ENCODE measurements around the gene SPEM3.

SPEM3 gene

GRCh38 chr17:7459961-7460545 lies 31.4 kb downstream of the SPEM3 start:
- no peak overlapping the region for H3K27ac ChIP-seq (ENCODE audit: low read length)
- H3K4me3 ChIP-seq (ENCODE audit: low read depth in 1 of 2, low read length in 2 of 2): no peak overlapping the region
- no peaks in the 10 kb centered on the region for H3K9me3 ChIP-seq (ENCODE audit: control insufficient read depth in 1 of 2, low read length in 2 of 2)
- no peaks in the 10 kb centered on the region for H3K27me3 ChIP-seq (ENCODE audit: low read depth, low read length)
- H3K4me1 ChIP-seq (ENCODE audit: control insufficient read depth in 1 of 2, insufficient read depth in 2 of 2, low read length in 2 of 2): peaks cover 0 to 8% of the 10 kb centered on the region in 2 donors
- H3K36me3 ChIP-seq (ENCODE audit: control insufficient read depth in 1 of 2, insufficient read depth in 2 of 2, low read length in 2 of 2): peaks cover 5 to 24% of the 10 kb centered on the region in 2 donors

- no peak overlapping the region for H3K27ac ChIP-seq (ENCODE audit: low read length)
- H3K27me3 ChIP-seq (ENCODE audit: low read depth, low read length): no peaks in the 10 kb centered on the region
- no peak overlapping the region for H3K4me3 ChIP-seq (ENCODE audit: low read depth in 1 of 2, low read length in 2 of 2)
- H3K4me1 ChIP-seq (ENCODE audit: control insufficient read depth in 1 of 2, insufficient read depth in 2 of 2, low read length in 2 of 2): peaks cover 0 to 11% of the 10 kb centered on the region in 2 donors
- peaks cover 5 to 31% of the 10 kb centered on the region in 2 donors for H3K36me3 ChIP-seq (ENCODE audit: control insufficient read depth in 1 of 2, insufficient read depth in 2 of 2, low read length in 2 of 2)
- H3K9me3 ChIP-seq (ENCODE audit: control insufficient read depth in 1 of 2, low read length in 2 of 2): no peaks in the 10 kb centered on the region
These were observed 32.4 kb downstream of the SPEM3 start for GRCh38 chr17:7460850-7461660.

GRCh38 chr17:7462474-7463371 lies 34.1 kb downstream of the SPEM3 start:
- no peaks in the 10 kb centered on the region for H3K27me3 ChIP-seq (ENCODE audit: low read depth, low read length)
- peaks cover 5 to 39% of the 10 kb centered on the region in 2 donors for H3K36me3 ChIP-seq (ENCODE audit: control insufficient read depth in 1 of 2, insufficient read depth in 2 of 2, low read length in 2 of 2)
- H3K4me3 ChIP-seq (ENCODE audit: low read depth in 1 of 2, low read length in 2 of 2): no peak overlapping the region
- no peak overlapping the region for H3K27ac ChIP-seq (ENCODE audit: low read length)
- H3K4me1 ChIP-seq (ENCODE audit: control insufficient read depth in 1 of 2, insufficient read depth in 2 of 2, low read length in 2 of 2): peaks cover 6 to 15% of the 10 kb centered on the region in 2 donors
- no peaks in the 10 kb centered on the region for H3K9me3 ChIP-seq (ENCODE audit: control insufficient read depth in 1 of 2, low read length in 2 of 2)

GRCh38 chr17:7463372-7463846 lies 34.8 kb downstream of the SPEM3 start:
- no peaks in the 10 kb centered on the region for H3K9me3 ChIP-seq (ENCODE audit: control insufficient read depth in 1 of 2, low read length in 2 of 2)
- H3K36me3 ChIP-seq (ENCODE audit: control insufficient read depth in 1 of 2, insufficient read depth in 2 of 2, low read length in 2 of 2): peaks cover 5 to 39% of the 10 kb centered on the region in 2 donors
- no peaks in the 10 kb centered on the region for H3K27me3 ChIP-seq (ENCODE audit: low read depth, low read length)
- H3K27ac ChIP-seq (ENCODE audit: low read length): no peak overlapping the region
- no peak overlapping the region for H3K4me3 ChIP-seq (ENCODE audit: low read depth in 1 of 2, low read length in 2 of 2)
- H3K4me1 ChIP-seq (ENCODE audit: control insufficient read depth in 1 of 2, insufficient read depth in 2 of 2, low read length in 2 of 2): peaks cover 6 to 17% of the 10 kb centered on the region in 2 donors

- no peak overlapping the region for H3K4me3 ChIP-seq (ENCODE audit: low read depth in 1 of 2, low read length in 2 of 2)
These were observed 35.4 kb downstream of the SPEM3 start for GRCh38 chr17:7464081-7464480.

GRCh38 chr17:7465597-7466275 lies 37.1 kb downstream of the SPEM3 start:
- H3K27me3 ChIP-seq (ENCODE audit: low read depth, low read length): no peaks in the 10 kb centered on the region

More at GRCh38 chr17:7464081-7464480, 35.4 kb downstream of the SPEM3 start:
- no peaks in the 10 kb centered on the region for H3K27me3 ChIP-seq (ENCODE audit: low read depth, low read length)
- peaks cover 6 to 23% of the 10 kb centered on the region in 2 donors for H3K4me1 ChIP-seq (ENCODE audit: control insufficient read depth in 1 of 2, insufficient read depth in 2 of 2, low read length in 2 of 2)
- no peaks in the 10 kb centered on the region for H3K9me3 ChIP-seq (ENCODE audit: control insufficient read depth in 1 of 2, low read length in 2 of 2)
- peaks cover 5 to 39% of the 10 kb centered on the region in 2 donors for H3K36me3 ChIP-seq (ENCODE audit: control insufficient read depth in 1 of 2, insufficient read depth in 2 of 2, low read length in 2 of 2)
- H3K27ac ChIP-seq (ENCODE audit: low read length): no peak overlapping the region

GRCh38 chr17:7466318-7466638 lies 37.6 kb downstream of the SPEM3 start:
- Histone ChIP-seq H3K36me3 (ENCODE audit: control insufficient read depth in 1 of 2, insufficient read depth in 2 of 2, low read length in 2 of 2) (peaks cover 5 to 39% of the 10 kb centered on the region in 2 donors), H3K9me3 (ENCODE audit: control insufficient read depth in 1 of 2, low read length in 2 of 2) (no peaks in the 10 kb centered on the region), H3K27ac (ENCODE audit: low read length) (peak overlapping the region; percentile 63), H3K4me3 (ENCODE audit: low read depth in 1 of 2, low read length in 2 of 2) (no peak overlapping the region), H3K27me3 (ENCODE audit: low read depth, low read length) (no peaks in the 10 kb centered on the region), H3K4me1 (ENCODE audit: control insufficient read depth in 1 of 2, insufficient read depth in 2 of 2, low read length in 2 of 2) (peaks cover 10 to 33% of the 10 kb centered on the region in 2 donors)

More at GRCh38 chr17:7465597-7466275, 37.1 kb downstream of the SPEM3 start:
- Histone ChIP-seq H3K4me1 (ENCODE audit: control insufficient read depth in 1 of 2, insufficient read depth in 2 of 2, low read length in 2 of 2) (peaks cover 9 to 27% of the 10 kb centered on the region in 2 donors), H3K27ac (ENCODE audit: low read length) (no peak overlapping the region), H3K36me3 (ENCODE audit: control insufficient read depth in 1 of 2, insufficient read depth in 2 of 2, low read length in 2 of 2) (peaks cover 5 to 39% of the 10 kb centered on the region in 2 donors), H3K4me3 (ENCODE audit: low read depth in 1 of 2, low read length in 2 of 2) (no peak overlapping the region), H3K9me3 (ENCODE audit: control insufficient read depth in 1 of 2, low read length in 2 of 2) (no peaks in the 10 kb centered on the region)

- H3K36me3 ChIP-seq (ENCODE audit: control insufficient read depth in 1 of 2, insufficient read depth in 2 of 2, low read length in 2 of 2): peaks cover 5 to 34% of the 10 kb centered on the region in 2 donors
- peak overlapping the region; percentile 63 for H3K27ac ChIP-seq (ENCODE audit: low read length)
- no peak overlapping the region for H3K4me3 ChIP-seq (ENCODE audit: low read depth in 1 of 2, low read length in 2 of 2)
- peaks cover 10 to 38% of the 10 kb centered on the region in 2 donors for H3K4me1 ChIP-seq (ENCODE audit: control insufficient read depth in 1 of 2, insufficient read depth in 2 of 2, low read length in 2 of 2)
- H3K27me3 ChIP-seq (ENCODE audit: low read depth, low read length): no peaks in the 10 kb centered on the region
- H3K9me3 ChIP-seq (ENCODE audit: control insufficient read depth in 1 of 2, low read length in 2 of 2): no peaks in the 10 kb centered on the region
These were observed 38.1 kb downstream of the SPEM3 start for GRCh38 chr17:7466639-7467341.

GRCh38 chr17:7467498-7467897 lies 38.8 kb downstream of the SPEM3 start:
- Histone ChIP-seq H3K4me1 (ENCODE audit: control insufficient read depth in 1 of 2, insufficient read depth in 2 of 2, low read length in 2 of 2) (peaks cover 10 to 40% of the 10 kb centered on the region in 2 donors), H3K27me3 (ENCODE audit: low read depth, low read length) (no peaks in the 10 kb centered on the region), H3K4me3 (ENCODE audit: low read depth in 1 of 2, low read length in 2 of 2) (no peak overlapping the region), H3K27ac (ENCODE audit: low read length) (no peak overlapping the region), H3K36me3 (ENCODE audit: control insufficient read depth in 1 of 2, insufficient read depth in 2 of 2, low read length in 2 of 2) (peaks cover 5 to 30% of the 10 kb centered on the region in 2 donors), H3K9me3 (ENCODE audit: control insufficient read depth in 1 of 2, low read length in 2 of 2) (no peaks in the 10 kb centered on the region)

- Histone ChIP-seq H3K4me1 (ENCODE audit: control insufficient read depth in 1 of 2, insufficient read depth in 2 of 2, low read length in 2 of 2) (peaks cover 10 to 40% of the 10 kb centered on the region in 2 donors), H3K9me3 (ENCODE audit: control insufficient read depth in 1 of 2, low read length in 2 of 2) (no peaks in the 10 kb centered on the region), H3K27me3 (ENCODE audit: low read depth, low read length) (no peaks in the 10 kb centered on the region), H3K27ac (ENCODE audit: low read length) (no peak overlapping the region), H3K4me3 (ENCODE audit: low read depth in 1 of 2, low read length in 2 of 2) (no peak overlapping the region), H3K36me3 (ENCODE audit: control insufficient read depth in 1 of 2, insufficient read depth in 2 of 2, low read length in 2 of 2) (peaks cover 5 to 22% of the 10 kb centered on the region in 2 donors)
These were observed 39.6 kb downstream of the SPEM3 start for GRCh38 chr17:7468290-7468689.
